CD4-positive, alpha-beta memory T cell (primary cell): ENCODE measurements around the gene NSUN6. TPM values are rescaled to one million over a fixed set of nuclear protein-coding genes. Genes with fewer than 3 reads are reported as not detected.

ENCODE experiments used
- CTCF ChIA-PET: fragments of 350-600 bp; sonication (Branson Sonifier 250); formaldehyde crosslinking; loops from one replicate; lab custom pipeline; 2021; ENCODE audit warnings: inconsistent platforms; ENCODE audit not compliant: partially characterized antibody; lab: Charles Lee
- POLR2A ChIA-PET: fragments of 350-600 bp; sonication (Branson Sonifier 250); formaldehyde crosslinking; loops from one replicate; lab custom pipeline; 2021; ENCODE audit not compliant: partially characterized antibody; lab: Charles Lee
- DNase-seq, 5 donors: peaks; one replicate each; pipeline versions ENCODE4 v3.0.0 to v3.0.0-alpha.2; 2020 to 2022; ENCODE audit warnings: mixed read lengths in 1 of 5
- H3K27ac ChIP-seq: one replicate; pipeline ENCODE4 v1.7.0; 2013; ENCODE audit warnings: low read depth, low read length
- H3K27me3 ChIP-seq: 2 replicates; pipeline ENCODE4 v1.7.0; 2013; ENCODE audit warnings: mild to moderate bottlenecking, low read length, moderate library complexity; ENCODE audit not compliant: insufficient read depth
- H3K36me3 ChIP-seq: 2 replicates; pipeline ENCODE4 v1.7.0; 2013; ENCODE audit warnings: mild to moderate bottlenecking, low read length, moderate library complexity; ENCODE audit not compliant: insufficient read depth
- H3K4me1 ChIP-seq: 2 replicates; pipeline ENCODE4 v1.7.0; 2013; ENCODE audit warnings: mild to moderate bottlenecking, low read length, moderate library complexity; ENCODE audit not compliant: insufficient read depth
- H3K4me3 ChIP-seq, 2 donors: one replicate each; pipeline ENCODE4 v1.7.0; 2013; ENCODE audit warnings: low read length in 2 of 2, mild to moderate bottlenecking in 1 of 2
- H3K9me3 ChIP-seq, 2 donors: one replicate each; pipeline ENCODE4 v1.7.0; 2013; ENCODE audit warnings: low read length in 2 of 2, control low read depth in 1 of 2; ENCODE audit not compliant: control insufficient read depth in 1 of 2
- H3K27ac Mint-ChIP-seq, 7 donors: one replicate each; pipeline ENCODE4 v1.8.0; 2020 to 2021; ENCODE audit warnings: mixed read lengths in 7 of 7, mild to moderate bottlenecking in 6 of 7, inconsistent platforms in 3 of 7, moderate library complexity in 3 of 7
- H3K27me3 Mint-ChIP-seq, 2 donors: one replicate each; pipeline ENCODE4 v1.8.0; 2020 to 2021; ENCODE audit warnings: mixed read lengths in 2 of 2
- H3K36me3 Mint-ChIP-seq, 2 donors: one replicate each; pipeline ENCODE4 v1.8.0; 2020 to 2021; ENCODE audit warnings: mixed read lengths in 2 of 2, inconsistent platforms in 1 of 2, mild to moderate bottlenecking in 1 of 2
- H3K4me1 Mint-ChIP-seq, 4 donors: one replicate each; pipeline ENCODE4 v1.8.0; 2020 to 2021; ENCODE audit warnings: mixed read lengths in 4 of 4, mild to moderate bottlenecking in 1 of 4
- H3K4me3 Mint-ChIP-seq, 8 donors: one replicate each; pipeline ENCODE4 v1.8.0; 2020 to 2021; ENCODE audit warnings: mixed read lengths in 8 of 8, mild to moderate bottlenecking in 7 of 8, moderate library complexity in 6 of 8, inconsistent platforms in 3 of 8
- H3K9me3 Mint-ChIP-seq, 8 donors: one replicate each; pipeline ENCODE4 v1.8.0; 2020 to 2021; ENCODE audit warnings: mixed read lengths in 8 of 8, mild to moderate bottlenecking in 5 of 8, inconsistent platforms in 3 of 8, moderate library complexity in 1 of 8
- intact Hi-C: fragments of 100-400 bp; cut with micrococcal nuclease; formaldehyde crosslinking; loops from one replicate; pipeline ENCODE4 v1.15.1; 2023
- polyA plus RNA-seq, 2 donors: library from polyadenylated mRNA; unstranded; fragments of 300-500 nt; fragmentation: Illumina TruSeq; gene quantifications; one replicate each; pipeline ENCODE4 v1.2.3, GENCODE V29; 2021
- total RNA-seq, 2 experiments: library from RNA; stranded (reverse); gene quantifications; one replicate each; pipeline ENCODE4 v1.2.3, GENCODE V29; 2021

Gene NSUN6
- total and polyA plus RNA-seq, 4 experiments from 2014 or later: 5.5 to 43.4 (median 26.1) TPM

DNA sequence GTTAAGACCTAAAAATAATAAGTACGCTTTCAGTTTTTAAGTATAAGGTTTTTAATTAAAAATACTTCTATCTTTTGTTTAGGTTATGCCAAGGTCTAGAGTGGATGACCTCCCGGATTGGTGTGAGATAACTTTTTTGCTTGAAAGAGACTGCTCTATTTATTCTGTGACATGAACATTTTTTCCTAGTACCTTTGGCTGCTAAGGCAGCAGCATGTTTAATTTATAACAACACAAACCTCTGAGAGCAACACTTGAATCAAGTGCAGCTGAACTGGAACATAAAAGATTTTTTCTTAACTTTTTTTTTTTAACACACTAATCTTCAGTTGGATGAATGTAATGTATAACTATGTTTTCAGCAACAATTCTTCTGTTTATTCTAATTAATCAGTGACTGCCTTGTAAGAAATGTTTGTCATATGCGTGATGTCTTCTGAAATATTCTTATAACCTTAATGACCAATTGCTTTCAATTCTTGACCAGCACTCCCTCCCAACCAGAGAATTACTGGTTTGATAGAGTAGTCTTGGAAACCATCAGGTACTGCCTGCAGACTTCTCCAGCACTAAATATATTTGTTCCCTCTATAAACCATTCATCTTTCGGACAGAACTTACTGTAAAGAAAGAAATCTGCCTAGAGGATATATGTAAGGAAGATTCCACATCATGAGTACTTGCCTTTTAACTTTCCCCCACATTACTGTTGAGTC is 23.9 kb upstream of the NSUN6 start:
- Histone ChIP-seq H3K9me3 (no peaks in the 10 kb centered on the region), H3K36me3 (peaks cover 25% of the 10 kb centered on the region), H3K4me1 (no peaks in the 10 kb centered on the region), H3K4me3 (no peak overlapping the region), H3K27me3 (no peaks in the 10 kb centered on the region), H3K27ac (no peak overlapping the region)
- H3K27ac Mint-ChIP-seq: no peak overlapping the region
- H3K9me3 Mint-ChIP-seq: no peaks in the 10 kb centered on the region
- H3K36me3 Mint-ChIP-seq: peaks cover 46 to 48% of the 10 kb centered on the region in 2 donors
- ChIA-PET CTCF (no interaction called here), POLR2A (no interaction called here)
- H3K4me1 Mint-ChIP-seq: peaks cover 0 to 2% (median 0%) of the 10 kb centered on the region in 4 donors
- H3K27me3 Mint-ChIP-seq: no peaks in the 10 kb centered on the region
- H3K4me3 Mint-ChIP-seq: no peak overlapping the region
- DNase-seq: no peak
- intact Hi-C loops: no loop called here

DNA sequence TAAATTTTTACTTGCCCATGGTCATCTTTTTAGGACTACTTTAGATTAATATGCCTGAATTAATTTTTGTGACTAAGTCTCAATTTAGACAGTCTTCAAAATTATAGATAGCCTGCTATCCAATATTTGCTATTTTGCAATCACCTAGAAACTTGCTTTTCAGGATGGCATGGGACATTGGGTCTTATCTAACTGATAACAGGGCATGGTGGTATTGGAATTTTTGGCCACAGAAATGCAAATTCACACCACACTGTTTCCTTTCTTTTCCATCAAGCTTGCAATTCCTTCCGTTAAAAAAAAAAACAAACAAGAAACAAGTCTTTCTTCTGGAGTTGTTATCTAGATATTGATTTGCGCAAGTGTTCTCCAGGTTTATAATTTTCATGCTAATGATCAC is 16.6 kb upstream of the NSUN6 start:
- peaks cover 16 to 32% (median 23%) of the 10 kb centered on the region in 4 donors for H3K4me1 Mint-ChIP-seq
- Histone ChIP-seq H3K4me1 (peaks cover 14% of the 10 kb centered on the region), H3K36me3 (peaks cover 17% of the 10 kb centered on the region), H3K4me3 (no peak overlapping the region), H3K27me3 (no peaks in the 10 kb centered on the region), H3K9me3 (no peaks in the 10 kb centered on the region), H3K27ac (no peak overlapping the region)
- intact Hi-C loops: loop anchor here (10.0 kb wide), 1 partner anchor 63 kb away; no protein-coding TSS in a partner anchor
- no peak for DNase-seq
- no peaks in the 10 kb centered on the region for H3K9me3 Mint-ChIP-seq
- peaks cover 26 to 45% of the 10 kb centered on the region in 2 donors for H3K36me3 Mint-ChIP-seq
- peak overlapping the region in 1 of 7 donors; percentile 13 for H3K27ac Mint-ChIP-seq
- H3K4me3 Mint-ChIP-seq: no peak overlapping the region
- POLR2A ChIA-PET: interaction anchor here (1.3 kb wide), 1 partner anchor 17 kb away, joined by 3 read pairs; no protein-coding TSS in a partner anchor
- CTCF ChIA-PET: interaction anchor here (0.7 kb wide), 1 partner anchor 26 kb away, joined by 3 read pairs; no protein-coding TSS in a partner anchor
- H3K27me3 Mint-ChIP-seq: no peaks in the 10 kb centered on the region

DNA sequence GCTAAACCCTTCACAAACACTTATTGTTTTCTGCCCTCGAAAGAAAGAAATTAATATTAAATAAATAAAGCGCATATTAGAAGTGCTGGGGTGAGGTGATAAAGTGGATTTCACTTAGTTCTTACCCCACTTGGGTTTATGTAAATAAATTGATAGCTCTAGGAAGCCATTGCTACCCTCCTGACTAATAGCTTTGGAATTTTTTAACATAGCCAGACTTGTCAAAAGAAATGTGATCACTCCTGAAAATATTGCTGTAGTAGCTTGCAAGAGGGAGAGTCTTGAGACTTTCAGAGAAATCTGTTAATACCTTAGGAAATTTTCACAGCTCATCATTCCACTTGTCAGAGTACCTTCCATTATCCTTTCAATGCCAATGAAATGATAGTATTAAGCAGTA is 15.4 kb upstream of the NSUN6 start:
- no peak for DNase-seq
- Mint-ChIP-seq H3K36me3 (peaks cover 25 to 39% of the 10 kb centered on the region in 2 donors), H3K27me3 (no peaks in the 10 kb centered on the region), H3K27ac (peak overlapping the region in 1 of 7 donors; percentile 13), H3K9me3 (no peaks in the 10 kb centered on the region), H3K4me3 (no peak overlapping the region), H3K4me1 (peaks cover 21 to 40% (median 29%) of the 10 kb centered on the region in 4 donors)
- Histone ChIP-seq H3K27ac (no peak overlapping the region), H3K27me3 (no peaks in the 10 kb centered on the region), H3K9me3 (no peaks in the 10 kb centered on the region), H3K4me1 (peaks cover 22% of the 10 kb centered on the region), H3K4me3 (no peak overlapping the region), H3K36me3 (peaks cover 15% of the 10 kb centered on the region)
- CTCF ChIA-PET: interaction anchor here (1.1 kb wide), 1 partner anchor 9 kb away, joined by 3 read pairs; no protein-coding TSS in a partner anchor
- intact Hi-C loops: loop anchor here (10.0 kb wide), 1 partner anchor 62 kb away; no protein-coding TSS in a partner anchor
- POLR2A ChIA-PET: interaction anchor here (0.5 kb wide), 1 partner anchor 692 kb away, joined by 3 read pairs; no protein-coding TSS in a partner anchor

DNA sequence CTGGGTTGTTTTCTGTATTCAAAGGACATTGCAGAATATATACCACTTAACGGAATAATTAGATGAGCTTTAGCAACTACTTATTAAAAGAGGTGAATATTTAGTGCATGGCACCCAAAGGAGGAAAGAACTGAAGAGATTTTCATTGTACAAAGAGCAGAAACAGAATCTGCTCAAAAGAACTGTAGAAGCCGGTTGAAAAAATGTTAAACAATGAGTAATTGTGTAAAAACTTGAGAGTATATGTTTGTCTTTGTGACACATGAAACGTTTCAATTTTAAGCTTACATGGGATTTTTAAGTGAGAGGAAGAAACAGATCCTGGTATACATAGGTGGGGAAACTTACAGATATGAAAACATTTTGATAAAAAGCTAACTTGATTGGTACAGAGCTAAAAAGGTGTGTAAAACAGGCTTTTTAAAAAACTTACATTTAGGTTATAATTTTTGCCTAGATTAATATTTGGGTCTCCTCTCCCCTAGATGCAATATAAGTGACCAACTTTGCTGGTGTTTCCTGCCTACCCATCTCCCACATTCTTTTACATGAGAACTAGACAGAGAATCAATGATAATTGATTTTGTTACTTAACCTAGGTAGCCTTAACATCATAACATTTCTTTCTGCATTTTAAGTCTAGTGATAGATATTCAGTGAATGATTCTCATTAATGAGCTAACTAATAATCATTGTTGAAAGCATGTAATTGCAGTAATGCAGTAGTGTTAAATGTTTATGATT is 14.6 kb upstream of the NSUN6 start:
- CTCF ChIA-PET: interaction anchor here (1.1 kb wide), 1 partner anchor 8 kb away, joined by 3 read pairs; no protein-coding TSS in a partner anchor
- H3K27me3 Mint-ChIP-seq: no peaks in the 10 kb centered on the region
- intact Hi-C loops: loop anchor here (10.0 kb wide), 1 partner anchor 61 kb away; no protein-coding TSS in a partner anchor

DNA sequence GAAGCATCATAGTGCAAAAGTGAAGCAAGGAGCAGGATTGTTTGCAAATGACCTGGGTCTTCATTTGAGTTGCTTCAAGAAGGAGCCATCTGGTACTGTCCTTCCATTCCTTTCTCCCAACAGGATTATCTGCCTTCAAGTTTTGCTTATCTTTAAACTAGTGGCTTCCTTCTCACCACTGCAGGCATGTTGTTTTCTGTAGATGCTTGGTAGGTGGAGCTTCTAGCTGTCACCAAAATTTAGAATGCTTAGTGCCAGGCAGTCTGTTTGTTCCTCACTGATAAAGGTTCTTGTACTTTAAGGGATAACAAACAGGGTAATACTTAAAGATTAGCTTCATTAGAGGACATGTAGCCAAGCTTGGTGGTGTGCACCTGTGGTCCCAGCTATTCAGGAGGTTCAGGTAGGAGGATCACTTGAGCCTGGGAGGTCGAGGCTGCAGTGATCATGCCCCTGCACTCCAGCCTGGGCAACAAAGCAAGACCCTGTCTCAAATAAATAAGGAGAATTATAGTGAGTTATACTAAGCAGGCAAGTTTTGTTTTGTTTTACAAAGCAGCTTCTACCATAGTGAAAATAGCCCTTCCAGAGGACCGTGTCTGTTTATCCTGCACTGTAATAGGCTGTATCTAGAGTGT is 13.6 kb upstream of the NSUN6 start:
- CTCF ChIA-PET: interaction anchor here (0.9 kb wide), 1 partner anchor 15 kb away, joined by 3 read pairs; no protein-coding TSS in a partner anchor
- H3K9me3 Mint-ChIP-seq: no peaks in the 10 kb centered on the region
- H3K9me3 ChIP-seq: no peaks in the 10 kb centered on the region
- no peak for DNase-seq
- H3K27me3 Mint-ChIP-seq: no peaks in the 10 kb centered on the region
- peaks cover 12 to 32% of the 10 kb centered on the region in 2 donors for H3K36me3 Mint-ChIP-seq
- H3K4me3 ChIP-seq: no peak overlapping the region
- peaks cover 40% of the 10 kb centered on the region for H3K4me1 ChIP-seq
- no peak overlapping the region for H3K27ac ChIP-seq
- no peaks in the 10 kb centered on the region for H3K27me3 ChIP-seq
- peak overlapping the region in 2 of 7 donors; percentile 30 to 47 for H3K27ac Mint-ChIP-seq
- intact Hi-C loops: loop anchor here (10.0 kb wide), 1 partner anchor 60 kb away; no protein-coding TSS in a partner anchor
- peaks cover 9% of the 10 kb centered on the region for H3K36me3 ChIP-seq
- H3K4me3 Mint-ChIP-seq: no peak overlapping the region
- H3K4me1 Mint-ChIP-seq: peaks cover 33 to 57% (median 43%) of the 10 kb centered on the region in 4 donors
- POLR2A ChIA-PET: no interaction called here

More for the DNA sequence above, 14.6 kb upstream of the NSUN6 start:
- H3K4me3 ChIP-seq: no peak overlapping the region
- Mint-ChIP-seq H3K36me3 (peaks cover 18 to 34% of the 10 kb centered on the region in 2 donors), H3K4me1 (peaks cover 29 to 48% (median 37%) of the 10 kb centered on the region in 4 donors), H3K27ac (peak overlapping the region in 1 of 7 donors; percentile 47), H3K4me3 (peak overlapping the region in 1 of 8 donors; percentile 14), H3K9me3 (no peaks in the 10 kb centered on the region)
- peaks cover 9% of the 10 kb centered on the region for H3K36me3 ChIP-seq
- no peak overlapping the region for H3K27ac ChIP-seq
- H3K4me1 ChIP-seq: peaks cover 30% of the 10 kb centered on the region
- POLR2A ChIA-PET: interaction anchor here (0.5 kb wide), 1 partner anchor 691 kb away, joined by 3 read pairs; no protein-coding TSS in a partner anchor
- H3K27me3 ChIP-seq: no peaks in the 10 kb centered on the region
- H3K9me3 ChIP-seq: no peaks in the 10 kb centered on the region
- DNase-seq: no peak

DNA sequence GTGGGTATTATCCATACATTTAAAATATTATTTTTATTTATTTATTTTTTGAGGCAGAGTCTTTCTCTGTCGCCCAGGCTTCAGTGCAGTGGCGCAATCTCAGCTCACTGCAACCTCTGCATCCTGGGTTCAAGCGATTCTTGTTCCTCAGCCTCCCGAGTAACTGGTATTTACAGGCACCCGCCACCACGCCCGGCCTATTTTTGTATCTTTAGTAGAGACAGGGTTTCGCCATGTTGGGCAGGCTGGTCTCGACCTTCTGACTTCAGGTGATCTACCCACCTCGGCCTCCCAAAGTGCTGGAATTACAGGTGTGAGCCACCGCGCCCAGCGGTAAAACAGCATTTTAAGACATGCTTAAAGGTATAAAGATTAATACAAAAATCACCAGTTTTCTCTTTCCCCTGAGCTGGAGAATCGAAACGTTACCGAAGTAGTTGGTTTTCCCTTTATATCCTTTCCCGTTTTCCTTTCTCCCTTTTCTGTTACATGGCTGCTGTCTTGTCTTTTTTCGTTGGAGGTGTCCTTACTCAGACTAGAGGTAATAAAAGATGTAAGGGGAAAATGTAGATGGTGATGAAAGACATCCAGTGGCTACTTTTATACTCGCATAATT is 9.5 kb upstream of the NSUN6 start:
- intact Hi-C loops: loop anchor here (10.0 kb wide), 1 partner anchor 56 kb away; no protein-coding TSS in a partner anchor
- Mint-ChIP-seq H3K36me3 (peaks cover 0 to 25% of the 10 kb centered on the region in 2 donors), H3K27ac (peak overlapping the region; percentile 11 to 99 (median 64)), H3K4me3 (peak overlapping the region; percentile 26 to 80 (median 73)), H3K4me1 (peaks cover 31 to 66% (median 49%) of the 10 kb centered on the region in 4 donors), H3K27me3 (no peaks in the 10 kb centered on the region), H3K9me3 (no peaks in the 10 kb centered on the region)
- CTCF ChIA-PET: no interaction called here
- Histone ChIP-seq H3K27me3 (no peaks in the 10 kb centered on the region), H3K9me3 (no peaks in the 10 kb centered on the region), H3K27ac (no peak overlapping the region), H3K4me3 (no peak overlapping the region), H3K4me1 (peaks cover 49% of the 10 kb centered on the region), H3K36me3 (no peaks in the 10 kb centered on the region)
- no peak for DNase-seq
- POLR2A ChIA-PET: interaction anchor here (1.4 to 1.6 kb wide), 2 partner anchors 10 to 12 kb away, joined by 3 to 5 read pairs; partner anchors contain the start of gene NSUN6
